Transverse colon (tissue), 4 donors: ENCODE data around the gene PTPRN2. TPM values are rescaled to one million over a fixed set of nuclear protein-coding genes. Genes with fewer than 3 reads are reported as not detected.

Experiments used
- DNase-seq: peaks from one replicate; pipeline ENCODE4 v3.0.0-alpha.2; 2019
- H3K27ac ChIP-seq, 4 donors: fragments of 200-600 bp; sonication (generic); 2 replicates each; pipeline ENCODE4 v1.5.1; 2016 to 2018; ENCODE audit warnings: inconsistent platforms in 4 of 4
- H3K27me3 ChIP-seq: fragments of 200-600 bp; sonication (generic); 2 replicates; pipeline ENCODE4 v1.5.1; 2017; ENCODE audit warnings: inconsistent platforms
- H3K36me3 ChIP-seq, 4 donors: fragments of 200-600 bp; sonication (generic); 2 replicates each; pipeline ENCODE4 v1.5.1; 2017 to 2019; ENCODE audit warnings: inconsistent platforms in 4 of 4
- H3K4me1 ChIP-seq, 4 donors: fragments of 200-600 bp; sonication (generic); 2 replicates each; pipeline ENCODE4 v1.5.1; 2017 to 2020; ENCODE audit warnings: inconsistent platforms in 4 of 4
- H3K4me3 ChIP-seq, 4 donors: fragments of 200-600 bp; sonication (generic); 1 replicate in 1 of 4; 2 replicates in 3 of 4; pipeline versions ENCODE4 v1.5.1 to v1.6.1; 2017 to 2019; ENCODE audit warnings: inconsistent platforms in 4 of 4
- H3K9me3 ChIP-seq, 2 donors: fragments of 200-600 bp; sonication (generic); 2 replicates each; pipeline ENCODE4 v1.5.1; 2017 to 2019; ENCODE audit warnings: inconsistent platforms in 2 of 2
- CTCF ChIP-seq, 5 experiments: fragments of 200-600 bp in 3 of 5; fragments of 450-650 bp in 2 of 5; sonication (generic) in 3 of 5; IDR thresholded peaks; 1 replicate in 2 of 5; 2 replicates in 3 of 5; pipeline ENCODE4 v1.5.1; 2016 to 2017; ENCODE audit warnings: antibody characterized with exemption in 5 of 5, inconsistent platforms in 3 of 5, mild to moderate bottlenecking in 2 of 5, moderate library complexity in 1 of 5
- EP300 ChIP-seq: sonication (generic); formaldehyde crosslinking; IDR thresholded peaks from one replicate; pipeline ENCODE4 v1.6.1; 2017; ENCODE audit warnings: antibody characterized with exemption, low read depth
- POLR2A ChIP-seq: fragments of 450-650 bp; IDR thresholded peaks from one replicate; pipeline ENCODE4 v1.6.1; 2016; ENCODE audit warnings: antibody characterized with exemption, mild to moderate bottlenecking, moderate library complexity
- POLR2AphosphoS5 ChIP-seq, 3 donors: sonication (generic); formaldehyde crosslinking; IDR thresholded peaks; one replicate each; pipeline ENCODE4 v1.6.1; 2016; ENCODE audit warnings: antibody characterized with exemption in 3 of 3
- WGBS, 2 donors: methylation state at CpG; one replicate each; pipeline ENCODE4 v1.1.5; 2018; ENCODE audit warnings: low coverage in 1 of 2; 5-methylcytosine and 5-hydroxymethylcytosine counted together
- in situ Hi-C, 4 donors: fragments of 200-750 bp; cut with MboI; loops; one replicate each; pipeline versions ENCODE4 v1.15.0 to v1.15.1; 2017; ENCODE audit warnings: low sequenced_read_pairs in 3 of 4, low pct_ligation_motif_present in 1 of 4, low pct_unique_long_range_greater_than_20kb in 1 of 4
- intact Hi-C: fragments of 100-400 bp; cut with DNase I; formaldehyde crosslinking; loops from one replicate; pipeline ENCODE4 v1.15.1; 2023; ENCODE audit warnings: low total_unique reads
- total RNA-seq, 4 donors: library from RNA; depleted of rRNA; stranded (reverse); fragments of >200 nt; gene quantifications; one replicate each; pipeline ENCODE4 v1.1.0, GENCODE V29; 2016

Gene PTPRN2
- total RNA-seq, 4 donors from 2014 or later = 15.4 to 31.1 (median 21.8) TPM

- no peaks in the 10 kb centered on the region for H3K4me1 ChIP-seq
- WGBS, 2 donors = 96% methylated on average over 13 of the region's 13 CpGs; no CpG with 5 or more reads in 1 of the 2 donors
- no peak for DNase-seq
- H3K27ac ChIP-seq = no peak overlapping the region
- intact Hi-C loops (no loop called here), in situ Hi-C loops (no loop called here)
- no peak overlapping the region for H3K4me3 ChIP-seq
- no peaks in the 10 kb centered on the region for H3K36me3 ChIP-seq
- no peaks in the 10 kb centered on the region for H3K9me3 ChIP-seq
- no peak for TF ChIP-seq EP300
- TF ChIP-seq POLR2AphosphoS5 (IDR thresholded peaks at IDR 0.05) = no peak
- TF ChIP-seq POLR2A = no peak
- TF ChIP-seq CTCF (IDR thresholded peaks at IDR 0.05) = no peak
- H3K27me3 ChIP-seq = no peaks in the 10 kb centered on the region
These were observed 941.1 kb downstream of the PTPRN2 start for GRCh38 chr7:157646551-157646950.

GRCh38 chr7:157645539-157645938 lies 942.1 kb downstream of the PTPRN2 start:
- Histone ChIP-seq H3K36me3 (no peaks in the 10 kb centered on the region), H3K9me3 (peaks cover 2 to 4% of the 10 kb centered on the region in 2 donors), H3K27me3 (no peaks in the 10 kb centered on the region), H3K4me1 (no peaks in the 10 kb centered on the region), H3K4me3 (no peak overlapping the region), H3K27ac (no peak overlapping the region)
- TF ChIP-seq EP300 (no peak), CTCF (IDR thresholded peaks at IDR 0.05) (no peak), POLR2AphosphoS5 (IDR thresholded peaks at IDR 0.05) (no peak), POLR2A (no peak)
- WGBS, 2 donors = 88 to 100% methylated on average over 1 to 10 of the region's 12 CpGs
- intact Hi-C loops (no loop called here), in situ Hi-C loops (no loop called here)
- no peak for DNase-seq

GRCh38 chr7:157644946-157645345 lies 942.7 kb downstream of the PTPRN2 start:
- TF ChIP-seq POLR2A (no peak), POLR2AphosphoS5 (IDR thresholded peaks at IDR 0.05) (no peak), CTCF (IDR thresholded peaks at IDR 0.05) (no peak), EP300 (no peak)
- intact Hi-C loops (no loop called here), in situ Hi-C loops (no loop called here)
- H3K4me1 ChIP-seq = no peaks in the 10 kb centered on the region
- no peak for DNase-seq
- H3K27me3 ChIP-seq = no peaks in the 10 kb centered on the region
- H3K9me3 ChIP-seq = peaks cover 8 to 10% of the 10 kb centered on the region in 2 donors
- no peaks in the 10 kb centered on the region for H3K36me3 ChIP-seq
- no peak overlapping the region for H3K4me3 ChIP-seq
- H3K27ac ChIP-seq = no peak overlapping the region
- WGBS, 2 donors = 95% methylated on average over 12 of the region's 12 CpGs; no CpG with 5 or more reads in 1 of the 2 donors

- WGBS, 2 donors = 90% methylated on average over 18 of the region's 23 CpGs; no CpG with 5 or more reads in 1 of the 2 donors
These were observed 944.1 kb downstream of the PTPRN2 start for GRCh38 chr7:157643525-157643970.

GRCh38 chr7:157641866-157642265 lies 945.8 kb downstream of the PTPRN2 start:
- H3K4me1 ChIP-seq = no peaks in the 10 kb centered on the region
- no peak overlapping the region for H3K27ac ChIP-seq
- in situ Hi-C loops = no loop called here
- WGBS, 2 donors = 86% methylated on average over 8 of the region's 8 CpGs; no CpG with 5 or more reads in 1 of the 2 donors
- TF ChIP-seq CTCF (IDR thresholded peaks at IDR 0.05) (no peak), POLR2A (no peak), EP300 (no peak), POLR2AphosphoS5 (IDR thresholded peaks at IDR 0.05) (no peak)
- no peaks in the 10 kb centered on the region for H3K36me3 ChIP-seq
- H3K4me3 ChIP-seq = no peak overlapping the region
- peaks cover 8 to 10% of the 10 kb centered on the region in 2 donors for H3K9me3 ChIP-seq
- H3K27me3 ChIP-seq = no peaks in the 10 kb centered on the region
- no peak for DNase-seq
- intact Hi-C loops = no loop called here

More at GRCh38 chr7:157643525-157643970, 944.1 kb downstream of the PTPRN2 start:
- in situ Hi-C loops = no loop called here
- Histone ChIP-seq H3K4me1 (no peaks in the 10 kb centered on the region), H3K27ac (no peak overlapping the region), H3K4me3 (no peak overlapping the region), H3K36me3 (no peaks in the 10 kb centered on the region), H3K27me3 (no peaks in the 10 kb centered on the region), H3K9me3 (peaks cover 8 to 10% of the 10 kb centered on the region in 2 donors)
- no peak for DNase-seq
- intact Hi-C loops = no loop called here
- TF ChIP-seq EP300 = no peak
